ENCODE measurements around the gene UST. TPM values are rescaled to one million over a fixed set of nuclear protein-coding genes. Genes with fewer than 3 reads are reported as not detected.

UST gene
- total RNA-seq, 2 experiments from 2014 or later, result 3.7 to 4.9 TPM

DNA sequence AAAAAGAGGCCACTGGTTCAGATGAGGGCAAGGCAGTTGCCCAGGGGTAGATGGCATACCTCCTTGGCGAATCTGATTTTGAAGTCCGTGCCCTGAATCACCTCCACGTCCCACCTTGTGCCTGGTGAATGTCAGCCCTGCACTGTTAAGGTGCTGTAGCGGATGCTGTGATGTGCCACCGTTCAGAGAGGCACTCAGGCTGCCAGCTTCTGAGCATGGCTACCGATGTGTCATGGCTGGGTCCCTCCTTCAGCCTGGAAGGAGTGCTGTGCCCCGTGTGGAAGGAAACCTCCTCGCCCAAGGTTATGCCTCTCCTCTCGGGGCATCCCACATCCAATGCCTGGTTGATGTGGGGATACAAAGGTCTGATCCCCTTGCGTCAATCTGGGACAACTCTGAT, 43.6 kb downstream of the UST start:
- Mint-ChIP-seq H3K27ac (no peak overlapping the region), H3K4me1 (ENCODE audit: low read depth) (peaks cover 6% of the 10 kb centered on the region), H3K27me3 (no peaks in the 10 kb centered on the region), H3K4me3 (no peak overlapping the region), H3K36me3 (peaks cover 4% of the 10 kb centered on the region), H3K9me3 (peaks cover 12% of the 10 kb centered on the region)
- ChIA-PET POLR2A (no interaction called here), CTCF (no interaction called here)
- intact Hi-C loops (cut with micrococcal nuclease), result no loop called here
- no peak for DNase-seq

DNA sequence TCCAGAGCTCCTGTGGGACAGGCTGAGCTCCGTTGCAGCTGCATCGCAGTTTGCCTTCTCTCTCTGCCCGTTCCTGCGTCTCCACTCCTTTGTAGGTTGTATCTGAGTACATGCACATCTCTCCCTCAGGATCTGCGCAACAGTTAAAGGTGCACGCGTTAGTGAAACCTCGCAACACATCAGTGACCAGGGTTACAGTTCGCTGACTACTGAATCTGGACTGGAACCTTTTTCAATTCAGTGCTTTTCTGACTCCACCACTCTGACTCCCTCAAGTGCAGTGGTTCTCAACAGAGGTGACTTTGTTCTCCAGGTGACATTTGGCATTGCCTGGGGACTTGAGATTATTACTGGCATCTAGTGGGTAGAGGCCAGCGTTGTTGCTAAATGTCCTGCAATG, 44.0 kb downstream of the UST start:
- intact Hi-C loops (cut with micrococcal nuclease), result no loop called here
- no peak overlapping the region for H3K27ac Mint-ChIP-seq
- H3K36me3 Mint-ChIP-seq, result peaks cover 4% of the 10 kb centered on the region
- CTCF ChIA-PET, result no interaction called here
- no peak for DNase-seq
- no peak overlapping the region for H3K4me3 Mint-ChIP-seq
- H3K9me3 Mint-ChIP-seq, result peaks cover 12% of the 10 kb centered on the region
- POLR2A ChIA-PET, result no interaction called here
- H3K4me1 Mint-ChIP-seq (ENCODE audit: low read depth), result peaks cover 6% of the 10 kb centered on the region
- H3K27me3 Mint-ChIP-seq, result no peaks in the 10 kb centered on the region

DNA sequence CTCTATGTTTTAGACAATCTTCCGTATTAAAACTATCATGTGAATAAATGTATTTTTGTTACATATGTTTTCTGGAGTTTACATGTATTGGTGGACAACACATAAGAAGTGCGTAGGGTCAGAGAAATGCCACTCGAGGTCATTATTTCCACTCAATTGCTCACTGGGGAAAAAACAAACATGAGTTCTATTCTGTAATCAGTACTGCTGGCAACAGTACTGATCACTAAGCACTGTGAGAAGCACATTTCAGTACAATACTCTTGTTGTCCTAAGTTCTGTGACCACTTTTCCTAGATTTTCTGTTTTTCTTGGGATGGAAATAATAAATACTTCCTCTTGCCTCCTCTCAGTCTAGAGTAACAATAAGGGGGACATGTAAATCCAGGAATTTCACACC, 44.5 kb downstream of the UST start:
- Mint-ChIP-seq H3K36me3 (peaks cover 4% of the 10 kb centered on the region), H3K9me3 (peaks cover 12% of the 10 kb centered on the region), H3K4me1 (ENCODE audit: low read depth) (peaks cover 6% of the 10 kb centered on the region), H3K4me3 (no peak overlapping the region), H3K27me3 (no peaks in the 10 kb centered on the region), H3K27ac (no peak overlapping the region)
- intact Hi-C loops (cut with micrococcal nuclease), result no loop called here
- POLR2A ChIA-PET, result no interaction called here
- no peak for DNase-seq
- CTCF ChIA-PET, result no interaction called here

DNA sequence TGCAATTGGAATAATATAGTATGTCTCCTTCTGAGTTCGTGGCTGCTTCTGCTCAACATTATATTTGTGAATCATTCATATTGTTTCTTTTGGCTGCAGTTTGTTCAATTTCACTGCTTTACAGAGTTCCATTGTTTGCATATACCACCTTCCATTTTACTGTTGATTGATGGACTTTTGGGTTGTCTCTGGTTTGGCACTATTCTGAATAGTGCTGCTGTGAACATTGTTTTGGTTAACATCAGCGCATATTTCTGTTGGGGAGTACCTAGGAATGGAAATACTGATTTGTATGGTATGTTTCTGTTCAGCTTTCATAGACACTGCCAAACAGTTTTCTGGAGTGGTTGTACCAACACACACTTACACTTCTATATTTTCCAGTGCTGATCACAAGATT, 46.9 kb downstream of the UST start:
- POLR2A ChIA-PET, result no interaction called here
- H3K4me3 Mint-ChIP-seq, result no peak overlapping the region
- CTCF ChIA-PET, result no interaction called here

DNA sequence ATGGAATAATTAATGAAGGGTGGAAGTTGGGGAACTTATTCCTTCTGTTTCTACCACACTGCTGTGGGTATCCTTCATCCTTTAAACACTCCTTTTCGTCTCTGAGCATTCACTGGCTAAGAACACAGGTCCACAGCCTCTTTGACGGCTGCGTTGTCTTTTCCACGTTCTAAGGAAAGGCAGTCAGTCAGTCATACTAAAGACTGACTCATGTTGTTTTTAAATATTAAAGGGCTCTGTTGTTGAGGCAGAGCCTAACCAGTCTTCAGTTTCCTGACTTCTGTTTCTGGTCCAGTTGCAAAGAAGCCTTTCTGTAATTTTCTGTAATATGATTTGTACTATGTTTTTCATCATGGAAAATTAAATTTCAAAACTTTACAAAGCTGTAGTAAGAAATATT, 48.0 kb downstream of the UST start:
- Mint-ChIP-seq H3K9me3 (peaks cover 12% of the 10 kb centered on the region), H3K4me1 (ENCODE audit: low read depth) (peaks cover 8% of the 10 kb centered on the region), H3K4me3 (no peak overlapping the region), H3K27ac (no peak overlapping the region), H3K27me3 (no peaks in the 10 kb centered on the region), H3K36me3 (peaks cover 4% of the 10 kb centered on the region)
- CTCF ChIA-PET, result no interaction called here
- intact Hi-C loops (cut with micrococcal nuclease), result no loop called here
- POLR2A ChIA-PET, result no interaction called here
- DNase-seq, result no peak

More for the DNA sequence above, 46.9 kb downstream of the UST start:
- Mint-ChIP-seq H3K36me3 (peaks cover 4% of the 10 kb centered on the region), H3K27me3 (no peaks in the 10 kb centered on the region), H3K9me3 (peaks cover 12% of the 10 kb centered on the region), H3K4me1 (ENCODE audit: low read depth) (peaks cover 12% of the 10 kb centered on the region), H3K27ac (no peak overlapping the region)
- DNase-seq, result no peak
- intact Hi-C loops (cut with micrococcal nuclease), result no loop called here

DNA sequence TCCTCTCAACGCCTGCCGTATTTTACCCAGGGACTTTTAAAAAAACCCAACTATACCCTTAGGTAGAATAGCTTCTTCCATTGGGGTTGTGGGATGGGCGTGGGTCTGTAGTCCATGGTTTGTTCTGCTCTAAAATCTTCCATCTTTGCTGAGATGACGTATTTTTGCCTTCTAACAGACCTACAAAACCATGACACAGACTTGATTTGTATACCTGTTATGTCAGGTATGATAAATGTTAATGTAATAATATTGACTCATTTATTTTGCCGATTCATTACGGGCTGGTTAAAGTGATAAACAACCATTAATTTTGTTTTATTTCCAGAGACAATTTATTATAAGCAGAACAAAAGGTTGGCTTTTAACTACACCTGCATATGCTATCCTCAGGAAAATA, 48.7 kb downstream of the UST start:
- intact Hi-C loops (cut with micrococcal nuclease), result no loop called here
- H3K4me1 Mint-ChIP-seq (ENCODE audit: low read depth), result peaks cover 8% of the 10 kb centered on the region
- POLR2A ChIA-PET, result no interaction called here
- H3K27ac Mint-ChIP-seq, result no peak overlapping the region
- no peak for DNase-seq
- H3K36me3 Mint-ChIP-seq, result peaks cover 4% of the 10 kb centered on the region
- no peaks in the 10 kb centered on the region for H3K27me3 Mint-ChIP-seq
- peaks cover 12% of the 10 kb centered on the region for H3K9me3 Mint-ChIP-seq
- no peak overlapping the region for H3K4me3 Mint-ChIP-seq
- CTCF ChIA-PET, result no interaction called here

DNA sequence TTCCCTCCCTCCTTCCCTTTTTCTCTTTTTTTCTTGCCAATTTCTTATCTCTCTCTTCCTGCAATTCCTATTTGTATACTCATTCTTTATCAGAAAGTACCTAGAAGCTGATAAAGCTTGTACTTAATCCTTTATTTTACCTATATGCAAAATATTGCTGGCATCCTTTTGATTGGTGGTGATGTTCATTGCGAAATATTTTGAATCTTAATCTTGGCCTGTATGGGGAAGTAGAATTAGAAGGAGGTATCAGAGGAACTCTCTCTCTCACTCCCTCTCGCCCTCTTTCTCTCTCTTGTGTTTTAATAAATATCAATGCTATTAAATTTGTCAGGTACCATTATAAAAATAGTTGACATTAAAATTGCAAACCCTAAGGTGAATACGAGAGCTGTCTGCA, 52.8 kb downstream of the UST start:
- H3K36me3 Mint-ChIP-seq, result no peaks in the 10 kb centered on the region
- no peaks in the 10 kb centered on the region for H3K27me3 Mint-ChIP-seq
- no peaks in the 10 kb centered on the region for H3K9me3 Mint-ChIP-seq
- no peak overlapping the region for H3K27ac Mint-ChIP-seq
- H3K4me1 Mint-ChIP-seq (ENCODE audit: low read depth), result peaks cover 9% of the 10 kb centered on the region
- CTCF ChIA-PET, result no interaction called here
- DNase-seq, result no peak
- H3K4me3 Mint-ChIP-seq, result no peak overlapping the region
- intact Hi-C loops (cut with micrococcal nuclease), result no loop called here
- POLR2A ChIA-PET, result no interaction called here

DNA sequence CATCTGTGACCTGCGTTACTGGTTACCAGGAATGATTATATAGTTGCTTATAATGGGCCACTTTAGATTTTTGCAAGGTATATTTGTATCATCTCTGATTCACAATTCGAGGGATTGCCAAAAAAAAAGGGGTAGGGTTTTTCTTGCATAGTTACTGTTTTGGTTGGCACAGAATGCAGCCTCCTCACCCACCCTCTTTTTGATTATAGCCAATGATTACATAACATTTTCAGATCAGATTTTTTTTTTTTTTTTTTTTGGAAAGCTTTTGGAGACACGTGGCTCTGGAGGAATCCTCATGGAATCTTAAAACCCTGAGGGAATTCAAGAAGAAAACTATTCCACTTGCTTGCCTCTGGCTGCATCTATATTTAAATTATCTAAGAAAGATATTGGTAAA, 53.7 kb downstream of the UST start:
- POLR2A ChIA-PET, result interaction anchor here (0.6 kb wide), 1 partner anchor 50 kb away, joined by 3 read pairs; no protein-coding TSS in a partner anchor
- intact Hi-C loops (cut with micrococcal nuclease), result no loop called here
- peaks cover 13% of the 10 kb centered on the region for H3K4me1 Mint-ChIP-seq (ENCODE audit: low read depth)

DNA sequence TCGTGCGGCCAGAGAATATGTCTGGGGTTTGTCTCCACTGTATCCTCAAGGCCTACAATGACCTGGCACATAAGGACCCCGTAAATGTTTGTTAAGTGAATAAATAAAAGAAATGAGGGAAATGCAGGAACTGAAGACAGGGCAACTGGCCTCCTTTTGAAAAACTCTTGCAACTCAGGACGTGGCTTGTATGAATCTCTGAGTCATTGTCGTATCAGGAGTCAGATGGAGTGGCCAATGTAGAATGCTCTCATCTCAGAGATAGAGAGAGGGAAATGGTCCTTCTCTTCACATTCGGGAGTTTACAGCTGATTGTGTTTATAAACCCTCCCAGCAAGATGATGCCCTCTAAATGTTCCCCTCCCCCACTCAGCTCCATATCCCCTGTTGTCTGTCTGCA, 57.1 kb downstream of the UST start:
- Mint-ChIP-seq H3K36me3 (no peaks in the 10 kb centered on the region), H3K27ac (no peak overlapping the region), H3K4me3 (no peak overlapping the region), H3K27me3 (no peaks in the 10 kb centered on the region), H3K9me3 (no peaks in the 10 kb centered on the region), H3K4me1 (ENCODE audit: low read depth) (peaks cover 14% of the 10 kb centered on the region)
- ChIA-PET CTCF (no interaction called here), POLR2A (no interaction called here)
- DNase-seq, result no peak
- intact Hi-C loops (cut with micrococcal nuclease), result no loop called here

More for the DNA sequence above, 53.7 kb downstream of the UST start:
- no peak for DNase-seq
- Mint-ChIP-seq H3K36me3 (no peaks in the 10 kb centered on the region), H3K27ac (no peak overlapping the region), H3K4me3 (no peak overlapping the region), H3K27me3 (no peaks in the 10 kb centered on the region), H3K9me3 (no peaks in the 10 kb centered on the region)
- CTCF ChIA-PET, result interaction anchor here (0.7 to 1.2 kb wide), 2 partner anchors 226 to 336 kb away, joined by 3 read pairs; no protein-coding TSS in a partner anchor

DNA sequence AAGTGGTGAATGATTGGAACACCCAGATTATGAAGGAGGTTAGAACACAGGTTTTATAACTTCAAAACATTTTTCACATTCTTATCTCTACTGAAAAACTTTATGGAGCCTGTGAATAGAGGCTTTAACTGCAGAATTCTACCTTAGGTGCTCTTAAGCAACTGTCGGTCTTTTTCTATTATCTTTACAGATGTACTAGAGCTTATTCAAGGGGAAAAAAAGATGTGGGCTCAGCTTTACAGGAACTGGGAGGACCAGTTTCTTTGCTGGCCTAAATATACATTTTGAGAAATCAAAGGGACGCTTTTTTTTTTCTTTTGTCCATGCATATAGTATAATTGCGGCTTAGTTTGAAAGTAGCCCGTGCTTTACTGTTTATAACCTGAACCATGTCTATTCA, 58.9 kb downstream of the UST start:
- H3K27ac Mint-ChIP-seq, result no peak overlapping the region
- no peaks in the 10 kb centered on the region for H3K27me3 Mint-ChIP-seq

DNA sequence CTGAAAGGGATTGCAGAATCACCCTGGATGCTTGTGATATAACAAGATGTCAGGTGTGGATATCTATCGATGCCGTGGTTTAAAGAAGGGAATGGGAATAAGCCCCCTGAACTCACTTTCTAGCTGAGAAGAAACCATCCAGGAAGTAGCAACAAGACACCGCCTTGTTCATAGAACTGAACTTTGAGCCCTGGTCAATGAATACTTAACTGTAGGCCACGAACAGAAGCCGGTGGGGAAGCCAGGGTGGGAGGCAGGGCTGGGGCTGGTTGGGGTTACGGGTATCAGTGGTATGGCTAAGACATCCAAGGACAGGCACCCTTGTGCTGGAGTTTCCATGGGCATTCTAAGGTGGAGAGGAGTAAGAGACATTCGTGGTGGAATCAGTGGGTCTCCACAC, 61.0 kb downstream of the UST start:
- Mint-ChIP-seq H3K36me3 (no peaks in the 10 kb centered on the region), H3K27me3 (no peaks in the 10 kb centered on the region), H3K4me3 (no peak overlapping the region), H3K4me1 (ENCODE audit: low read depth) (peaks cover 16% of the 10 kb centered on the region), H3K27ac (no peak overlapping the region), H3K9me3 (no peaks in the 10 kb centered on the region)
- POLR2A ChIA-PET, result no interaction called here
- intact Hi-C loops (cut with micrococcal nuclease), result no loop called here
- no peak for DNase-seq
- CTCF ChIA-PET, result no interaction called here

More for the DNA sequence above, 58.9 kb downstream of the UST start:
- CTCF ChIA-PET, result no interaction called here
- POLR2A ChIA-PET, result no interaction called here
- no peak for DNase-seq
- intact Hi-C loops (cut with micrococcal nuclease), result no loop called here
- H3K36me3 Mint-ChIP-seq, result no peaks in the 10 kb centered on the region
- H3K4me1 Mint-ChIP-seq (ENCODE audit: low read depth), result peaks cover 16% of the 10 kb centered on the region
- no peaks in the 10 kb centered on the region for H3K9me3 Mint-ChIP-seq
- H3K4me3 Mint-ChIP-seq, result no peak overlapping the region

DNA sequence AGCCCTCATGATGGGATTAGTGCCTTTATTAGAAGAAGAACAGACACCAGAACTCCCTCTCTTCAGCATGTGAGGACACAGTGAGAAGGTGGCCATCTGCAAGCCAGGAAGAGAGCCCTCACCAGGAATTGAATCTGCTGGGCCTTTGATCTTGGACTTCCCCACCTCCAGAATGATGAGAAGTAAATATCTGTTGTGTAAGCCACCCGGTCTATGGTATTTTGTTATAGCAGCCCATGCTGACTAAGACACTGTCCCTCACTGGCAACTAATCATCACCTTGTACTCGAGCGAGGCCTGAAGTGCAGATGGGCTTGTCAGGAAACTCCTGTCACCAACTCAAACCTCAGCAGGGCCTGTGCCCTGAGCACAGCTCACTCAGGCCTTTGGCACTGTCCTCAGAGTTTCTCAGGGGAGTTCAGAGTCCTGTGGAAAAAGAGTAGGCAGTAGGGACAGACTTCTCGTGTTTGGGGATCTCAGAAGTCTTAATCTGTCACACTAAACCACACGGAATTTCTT, 62.0 kb downstream of the UST start:
- DNase-seq, result no peak
- intact Hi-C loops (cut with micrococcal nuclease), result no loop called here
- CTCF ChIA-PET, result no interaction called here
- no peak overlapping the region for H3K27ac Mint-ChIP-seq
- H3K9me3 Mint-ChIP-seq, result no peaks in the 10 kb centered on the region
- no peaks in the 10 kb centered on the region for H3K36me3 Mint-ChIP-seq
- H3K27me3 Mint-ChIP-seq, result no peaks in the 10 kb centered on the region
- H3K4me1 Mint-ChIP-seq (ENCODE audit: low read depth), result peaks cover 14% of the 10 kb centered on the region
- no peak overlapping the region for H3K4me3 Mint-ChIP-seq
- POLR2A ChIA-PET, result no interaction called here

DNA sequence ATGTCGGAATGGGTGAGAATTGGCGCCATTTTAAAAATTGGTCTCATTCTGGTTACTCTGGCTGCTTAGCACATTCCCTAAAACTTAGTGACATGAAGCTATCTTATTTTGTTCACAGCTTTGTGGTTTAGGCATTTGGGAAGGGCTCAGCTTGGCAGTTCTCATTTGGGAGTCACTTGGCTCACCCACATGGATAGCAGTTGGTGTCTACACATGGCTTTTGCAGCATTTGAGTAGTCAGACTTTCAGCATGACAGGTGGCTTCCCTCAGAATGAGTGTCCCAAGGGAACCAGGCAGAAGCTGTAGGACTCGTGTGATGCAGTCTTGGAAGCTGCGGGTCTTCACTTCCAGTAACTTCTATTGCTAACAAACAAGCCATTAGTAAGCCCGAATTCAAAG, 64.6 kb downstream of the UST start:
- POLR2A ChIA-PET, result no interaction called here
- CTCF ChIA-PET, result no interaction called here

More for the DNA sequence above, 64.6 kb downstream of the UST start:
- no peaks in the 10 kb centered on the region for H3K27me3 Mint-ChIP-seq
- H3K9me3 Mint-ChIP-seq, result peaks cover 6% of the 10 kb centered on the region
- intact Hi-C loops (cut with micrococcal nuclease), result no loop called here
- H3K36me3 Mint-ChIP-seq, result no peaks in the 10 kb centered on the region
- no peak overlapping the region for H3K27ac Mint-ChIP-seq
- peaks cover 14% of the 10 kb centered on the region for H3K4me1 Mint-ChIP-seq (ENCODE audit: low read depth)
- no peak overlapping the region for H3K4me3 Mint-ChIP-seq
- no peak for DNase-seq
